NCI-H1436 treated with DMSO at 0.1 percent for 48 hours (cell line): ENCODE results near the gene MC4R.

Source experiments
- DNase-seq: peaks from one replicate; lab custom pipeline; 2025; lab: John Stamatoyannopoulos, UW

Gene MC4R

DNA sequence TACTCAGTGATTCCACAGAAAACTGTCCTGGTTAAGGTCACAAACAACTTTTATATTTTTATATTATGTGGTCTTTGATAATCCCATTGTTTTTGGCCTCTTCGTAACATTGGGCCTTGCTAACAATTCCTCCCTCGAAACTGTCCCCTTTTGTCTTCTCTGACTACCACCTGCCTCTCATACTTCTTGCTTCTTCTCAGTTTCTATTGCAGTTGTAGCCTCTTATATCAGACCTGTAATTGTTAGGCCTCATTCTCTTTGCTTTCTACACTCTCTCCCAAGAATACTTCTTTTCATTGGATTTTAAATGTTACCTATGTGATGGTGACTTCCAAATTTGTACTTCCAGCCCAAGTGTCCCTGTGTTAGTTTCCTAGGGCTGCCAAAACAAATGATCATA is 44.7 kb downstream of the MC4R start:
- DNase-seq = no peak

DNA sequence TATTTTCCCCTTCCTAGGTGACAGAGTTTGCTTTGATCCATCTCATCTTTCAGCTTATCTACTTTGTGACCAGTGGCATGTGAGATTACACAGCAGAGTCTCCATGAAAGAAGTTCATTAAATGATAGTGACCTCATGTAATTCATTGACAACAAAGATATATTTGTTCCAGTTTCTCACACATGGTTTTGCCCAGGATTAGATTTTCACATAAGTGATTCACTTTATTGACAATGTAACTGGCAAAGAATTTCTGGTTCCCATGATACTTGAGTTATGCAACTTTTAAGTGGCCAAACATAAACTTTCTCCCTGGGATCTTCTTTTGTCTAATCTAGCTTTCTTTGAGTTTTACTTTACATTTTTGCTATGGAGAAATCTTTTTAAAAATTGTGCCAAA is 50.0 kb downstream of the MC4R start:
- no peak for DNase-seq
